GM21423 (cell line): ENCODE data around the gene PDGFC.

ENCODE experiments used
- ATAC-seq: cut with Tn5 transposase; IDR thresholded peaks from one replicate; pipeline ENCODE4 v1.9.1; 2021; ENCODE audit warnings: mild to moderate bottlenecking, moderate library complexity; ENCODE audit not compliant: unreplicated experiment

PDGFC gene

GRCh38 chr4:156971676-156972378 is at the start of gene PDGFC:
Gene PDGFC, minus strand, starts transcription at chr4:156971799. Its CDS starts 896 bp downstream, at chr4:156970903.
- ATAC-seq = no peak

- no peak for ATAC-seq
Measured at GRCh38 chr4:157020882-157021281, 49.3 kb upstream of the PDGFC start.

- no peak for ATAC-seq
Measured at GRCh38 chr4:157018920-157019490, 47.4 kb upstream of the PDGFC start.

- no peak for ATAC-seq
Measured at GRCh38 chr4:157014621-157015591, 43.3 kb upstream of the PDGFC start.

- no peak for ATAC-seq
Measured at GRCh38 chr4:157013656-157014055, 42.1 kb upstream of the PDGFC start.

- ATAC-seq = no peak
Measured at GRCh38 chr4:157012781-157013180, 41.2 kb upstream of the PDGFC start.

GRCh38 chr4:157012296-157012695 is 40.7 kb upstream of the PDGFC start:
- ATAC-seq = no peak

GRCh38 chr4:157010630-157011029 is 39.0 kb upstream of the PDGFC start:
- ATAC-seq = no peak

- ATAC-seq = no peak
Measured at GRCh38 chr4:157005831-157006230, 34.2 kb upstream of the PDGFC start.

- no peak for ATAC-seq
Measured at GRCh38 chr4:157005193-157005592, 33.6 kb upstream of the PDGFC start.

GRCh38 chr4:157004279-157005161 is 32.9 kb upstream of the PDGFC start:
- ATAC-seq = no peak

- no peak for ATAC-seq
Measured at GRCh38 chr4:156999175-156999517, 27.5 kb upstream of the PDGFC start.

- ATAC-seq = no peak
Measured at GRCh38 chr4:156998500-156999174, 27.0 kb upstream of the PDGFC start.

- ATAC-seq = no peak
Measured at GRCh38 chr4:156992943-156993342, 21.3 kb upstream of the PDGFC start.

- no peak for ATAC-seq
Measured at GRCh38 chr4:156991161-156991560, 19.6 kb upstream of the PDGFC start.

GRCh38 chr4:156983366-156983765 is 11.8 kb upstream of the PDGFC start:
- no peak for ATAC-seq

- ATAC-seq = no peak
Measured at GRCh38 chr4:156981262-156981769, 9.7 kb upstream of the PDGFC start.

GRCh38 chr4:156977435-156978160 is 6.0 kb upstream of the PDGFC start:
- ATAC-seq = no peak

GRCh38 chr4:156976147-156976546 is 4.5 kb upstream of the PDGFC start:
- ATAC-seq = no peak
